HG02943 (cell line): ENCODE measurements around the gene INO80C.

Experiments used
- ATAC-seq: cut with Tn5 transposase; IDR thresholded peaks from one replicate; pipeline ENCODE4 v1.9.1; 2021; ENCODE audit warnings: mild to moderate bottlenecking, low read depth, moderate library complexity; ENCODE audit not compliant: unreplicated experiment

Gene INO80C

GRCh38 chr18:35513181-35513936 lies 15.6 kb upstream of the INO80C start:
- ATAC-seq: no peak

- no peak for ATAC-seq
These were observed 15.0 kb upstream of the INO80C start for GRCh38 chr18:35512761-35513160.

- ATAC-seq: no peak
These were observed 14.1 kb upstream of the INO80C start for GRCh38 chr18:35511833-35512232.

- peak; percentile 90 for ATAC-seq
These were observed 13.7 kb upstream of the INO80C start for GRCh38 chr18:35511428-35511827.

GRCh38 chr18:35510076-35510651 lies 12.4 kb upstream of the INO80C start:
- no peak for ATAC-seq

GRCh38 chr18:35508746-35509338 lies 11.1 kb upstream of the INO80C start:
- no peak for ATAC-seq

GRCh38 chr18:35508030-35508429 lies 10.3 kb upstream of the INO80C start:
- ATAC-seq: no peak

GRCh38 chr18:35507623-35508022 lies 9.9 kb upstream of the INO80C start:
- ATAC-seq: no peak

- ATAC-seq: no peak
These were observed 9.4 kb upstream of the INO80C start for GRCh38 chr18:35507192-35507591.

- ATAC-seq: no peak
These were observed 8.4 kb upstream of the INO80C start for GRCh38 chr18:35506024-35506712.

GRCh38 chr18:35504996-35505395 lies 7.2 kb upstream of the INO80C start:
- ATAC-seq: no peak

- ATAC-seq: no peak
These were observed 4.3 kb upstream of the INO80C start for GRCh38 chr18:35502052-35502451.

- no peak for ATAC-seq
These were observed 3.6 kb upstream of the INO80C start for GRCh38 chr18:35501369-35501768.

GRCh38 chr18:35500113-35500512 lies 2.4 kb upstream of the INO80C start:
- no peak for ATAC-seq

- peak; percentile 40 for ATAC-seq
These were observed 762 bp downstream of the INO80C start for GRCh38 chr18:35497027-35497369.

- ATAC-seq: no peak
These were observed 2.0 kb downstream of the INO80C start for GRCh38 chr18:35495536-35496314.

- no peak for ATAC-seq
These were observed 3.2 kb downstream of the INO80C start for GRCh38 chr18:35494251-35495220.

- ATAC-seq: no peak
These were observed 6.1 kb downstream of the INO80C start for GRCh38 chr18:35491700-35492077.

- no peak for ATAC-seq
These were observed 6.7 kb downstream of the INO80C start for GRCh38 chr18:35490894-35491699.
